Bladder microvascular endothelial cell (primary cell): Measurements from ENCODE around the gene B4GALT7. TPM values are rescaled to one million over a fixed set of nuclear protein-coding genes. Genes with fewer than 3 reads are reported as not detected.

Experiments used
- total RNA-seq: library from RNA; depleted of rRNA; stranded (reverse); fragments of >200 nt; gene quantifications from 2 replicates; pipeline ENCODE4 v1.2.3, GENCODE V29; 2014

B4GALT7 gene
- total RNA-seq = 18.1 and 29.5 TPM in 2 replicates

GRCh38 chr5:177599731-177600507 lies at the start of gene B4GALT7:
Gene B4GALT7 (plus strand): TSS chr5:177600132. CDS start chr5:177600211, 79 bp downstream.

GRCh38 chr5:177554474-177555111 lies 45.3 kb upstream of the B4GALT7 start, which contains the start of gene FAM193B:
Gene FAM193B (minus strand): TSS chr5:177554563. CDS start chr5:177554458, 105 bp downstream.

GRCh38 chr5:177592010-177592834 lies 7.7 kb upstream of the B4GALT7 start, which contains the start of gene TMED9:
Gene TMED9 (plus strand): TSS chr5:177592203. CDS start chr5:177592215, 12 bp downstream.

Other genes with a start within 250 kb of the B4GALT7 start
- 332 and 421 TPM in 2 replicates for gene LMAN2, start 248.5 kb upstream of the B4GALT7 start, total RNA-seq
- gene RGS14, start 242.2 kb upstream of the B4GALT7 start, total RNA-seq = 2.0 and 6.0 TPM in 2 replicates
- not detected in 2 replicates for gene SLC34A1, start 215.7 kb upstream of the B4GALT7 start, total RNA-seq
- not detected in 2 replicates for gene PFN3, start 199.5 kb upstream of the B4GALT7 start, total RNA-seq
- 0.69 and 1.3 TPM in 2 replicates for gene F12, start 190.6 kb upstream of the B4GALT7 start, total RNA-seq
- gene GRK6, start 173.5 kb upstream of the B4GALT7 start, total RNA-seq = 21.2 and 30.5 TPM in 2 replicates
- 1.6 TPM in 2 replicates for gene PRR7, start 153.3 kb upstream of the B4GALT7 start, total RNA-seq
- 98.1 and 207 TPM in 2 replicates for gene DBN1, start 126.5 kb upstream of the B4GALT7 start, total RNA-seq
- 34.5 and 79.9 TPM in 2 replicates for gene PDLIM7, start 102.5 kb upstream of the B4GALT7 start, total RNA-seq
- 3.4 and 4.5 TPM in 2 replicates for gene DOK3, start 90.3 kb upstream of the B4GALT7 start, total RNA-seq
- gene DDX41, start 83.2 kb upstream of the B4GALT7 start, total RNA-seq = 86.0 and 127 TPM in 2 replicates
- gene FAM193B, start 45.6 kb upstream of the B4GALT7 start, total RNA-seq = 12.6 and 25.1 TPM in 2 replicates
- 128 and 228 TPM in 2 replicates for gene TMED9, start 7.9 kb upstream of the B4GALT7 start, total RNA-seq
- not detected in 2 replicates for gene FAM153A, start 182.8 kb downstream of the B4GALT7 start, total RNA-seq